HG03565 (cell line): ENCODE data around the gene ZNRD2.
"Not testable (repeated sequence)": the region's sequence is repeated elsewhere in the genome, so short reads cannot be mapped to it uniquely, and the experiment has no call there.

Source experiments
- ATAC-seq: cut with Tn5 transposase; IDR thresholded peaks from one replicate; pipeline ENCODE4 v1.9.1; 2021; ENCODE audit warnings: mild to moderate bottlenecking, moderate library complexity; ENCODE audit not compliant: unreplicated experiment

ZNRD2 gene

DNA sequence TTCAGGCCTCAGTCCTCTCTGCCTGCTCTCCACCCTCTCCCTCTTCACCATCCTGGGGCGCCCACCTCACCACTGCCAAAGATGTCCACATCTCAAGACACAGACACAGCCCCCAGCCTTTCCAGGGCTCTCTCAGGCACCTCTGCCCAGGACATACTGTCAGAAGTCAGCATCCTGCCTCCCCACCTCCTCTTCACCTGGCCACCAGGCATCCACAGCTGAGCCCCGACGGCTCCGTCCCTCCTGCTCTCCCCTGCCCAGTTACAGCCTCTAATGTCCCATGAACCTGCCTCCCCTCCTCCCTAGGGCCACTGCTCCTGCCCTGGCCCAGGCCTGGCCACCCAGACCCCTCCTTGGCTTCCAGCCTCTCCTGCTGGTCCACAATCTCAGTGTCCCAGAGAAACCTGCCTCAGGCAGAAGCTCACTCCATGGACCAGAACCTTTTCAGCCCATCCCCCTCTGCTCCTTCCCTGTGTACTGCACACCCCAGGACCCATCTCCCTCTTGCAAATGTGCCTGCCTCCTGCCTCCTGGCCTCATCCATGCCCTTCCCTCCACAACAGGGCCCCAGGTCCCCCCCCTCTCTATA is 15.3 kb upstream of the ZNRD2 start:
- no peak for ATAC-seq

DNA sequence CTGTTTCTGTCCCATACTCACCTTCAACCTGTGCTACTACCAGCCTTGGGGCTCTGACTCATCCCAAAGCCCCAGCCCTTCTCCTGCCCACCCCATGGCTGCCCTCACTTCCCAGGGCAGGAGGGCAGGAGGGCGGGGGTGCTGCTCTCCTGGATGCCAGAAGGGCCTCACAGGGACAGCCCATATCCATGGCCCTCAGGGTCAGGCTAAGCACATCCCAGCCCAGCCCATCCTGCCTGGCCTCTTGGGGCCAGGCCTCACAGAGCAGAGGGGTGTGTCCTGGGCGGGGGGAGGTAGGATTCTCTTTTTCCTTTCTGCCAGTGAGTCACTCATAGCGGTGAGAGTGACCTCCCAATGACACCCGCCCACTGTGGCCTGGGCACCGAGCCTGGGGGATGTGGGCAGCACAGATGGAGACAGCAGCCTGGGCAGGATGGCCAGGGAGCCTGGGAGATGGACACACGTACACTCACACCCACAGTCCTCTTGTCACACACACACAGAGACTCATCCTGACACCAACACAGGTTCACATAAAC is 14.5 kb upstream of the ZNRD2 start:
- ATAC-seq, result no peak

DNA sequence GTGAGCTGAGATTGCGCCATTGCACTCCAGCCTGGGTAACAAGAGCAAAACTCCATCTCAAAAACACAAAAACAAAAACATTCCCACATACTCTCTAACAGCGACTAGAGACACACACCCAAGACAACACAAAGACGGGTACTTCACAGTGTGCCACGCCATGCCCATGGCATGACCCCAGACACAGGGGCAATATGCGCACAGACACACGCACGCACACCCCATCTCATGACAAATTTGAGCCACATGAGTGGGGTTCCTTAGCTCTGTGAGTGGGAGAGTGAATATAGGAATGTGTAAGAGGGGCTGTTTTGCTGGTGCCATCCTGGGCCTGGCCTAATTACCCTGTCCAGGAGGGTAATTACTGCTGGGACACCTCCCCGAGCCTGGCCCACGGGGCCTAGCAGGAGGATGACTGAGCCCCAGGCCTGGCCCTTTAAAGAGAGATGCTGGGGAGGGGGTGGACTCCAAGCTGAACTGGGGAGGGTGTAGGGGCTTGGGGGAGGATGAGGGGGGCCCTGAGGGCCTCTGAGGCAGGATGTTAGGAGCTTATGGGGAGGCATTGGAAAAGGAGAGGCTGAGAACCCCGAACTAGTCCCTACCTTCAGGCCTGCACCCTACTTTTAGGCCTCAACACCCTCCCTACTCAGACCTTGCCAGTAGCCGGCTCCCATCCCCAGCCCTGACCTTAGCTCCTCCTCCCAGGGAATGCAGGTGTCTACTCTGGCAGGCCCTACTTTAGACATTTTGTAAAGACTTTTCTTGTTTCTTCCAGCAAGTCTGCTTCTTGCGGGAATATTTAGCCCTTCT is 13.6 kb upstream of the ZNRD2 start:
- no peak for ATAC-seq

GRCh38 chr11:65557280-65558001 is 12.8 kb upstream of the ZNRD2 start:
- no peak for ATAC-seq

- ATAC-seq, result no peak
Measured at GRCh38 chr11:65558002-65558929, 12.0 kb upstream of the ZNRD2 start, which contains the start of gene LTBP3. Gene LTBP3 (minus strand): TSS chr11:65558359. CDS start chr11:65557959, 400 bp downstream.

DNA sequence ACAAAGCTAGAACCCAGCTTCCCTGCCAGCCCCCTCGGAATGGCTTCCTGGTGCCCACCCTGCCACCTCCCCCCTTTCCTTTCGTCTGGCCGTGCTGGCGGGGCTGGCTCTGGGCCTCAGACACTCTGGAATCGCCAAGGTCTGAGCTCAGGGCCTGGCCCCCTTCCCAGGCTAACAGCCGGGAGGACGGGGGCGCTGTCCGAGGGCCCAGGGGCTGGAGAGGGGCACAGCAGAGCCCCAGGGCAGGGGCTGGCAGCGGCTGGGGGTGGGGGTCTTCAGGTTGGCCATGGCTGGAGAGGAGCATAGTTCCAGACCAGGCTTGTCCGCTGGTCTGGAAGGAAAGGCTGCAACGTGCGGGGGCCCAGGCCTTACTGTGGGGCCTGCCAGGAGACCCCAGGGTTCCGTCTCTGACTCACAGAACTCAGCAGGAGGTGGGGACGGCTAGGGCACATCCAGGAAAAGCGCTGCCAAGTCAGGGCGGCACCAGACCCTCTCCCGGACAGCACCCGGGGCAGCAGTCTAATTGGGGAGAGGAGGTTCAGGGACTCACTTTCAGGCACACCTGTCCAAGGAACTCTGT is 11.3 kb upstream of the ZNRD2 start:
- no peak for ATAC-seq

- ATAC-seq, result no peak
Measured at GRCh38 chr11:65559535-65559934, 10.7 kb upstream of the ZNRD2 start.

DNA sequence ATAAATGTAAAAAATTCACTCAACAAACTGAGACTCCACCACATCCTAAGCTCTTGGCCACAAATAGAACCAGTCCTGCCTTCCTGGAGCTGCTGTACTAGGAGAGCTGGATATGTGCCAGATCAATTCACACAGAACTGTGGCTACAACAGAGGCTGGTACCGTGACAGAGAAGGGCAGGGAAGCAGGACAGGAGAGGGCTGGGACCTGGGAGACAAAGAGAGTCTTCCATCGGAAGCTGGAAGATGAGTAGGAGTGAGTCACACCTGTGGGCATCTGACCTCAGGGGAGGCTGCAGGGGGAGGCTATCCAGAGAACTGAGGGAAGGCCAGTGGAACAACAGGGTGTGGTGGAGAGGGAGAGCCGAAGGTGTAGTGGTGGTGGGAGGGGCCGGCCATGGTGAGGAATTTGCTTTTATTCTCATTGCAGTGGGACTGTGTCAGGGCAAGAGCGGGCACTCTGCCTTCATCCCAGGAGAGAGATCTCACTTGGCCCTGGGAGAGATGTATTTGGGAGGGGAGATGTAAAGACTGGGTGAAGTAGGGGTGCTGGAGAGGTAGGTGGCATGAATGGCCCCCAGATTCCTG is 10.2 kb upstream of the ZNRD2 start:
- ATAC-seq, result no peak

- no peak for ATAC-seq
Measured at GRCh38 chr11:65560555-65561418, 9.5 kb upstream of the ZNRD2 start.

DNA sequence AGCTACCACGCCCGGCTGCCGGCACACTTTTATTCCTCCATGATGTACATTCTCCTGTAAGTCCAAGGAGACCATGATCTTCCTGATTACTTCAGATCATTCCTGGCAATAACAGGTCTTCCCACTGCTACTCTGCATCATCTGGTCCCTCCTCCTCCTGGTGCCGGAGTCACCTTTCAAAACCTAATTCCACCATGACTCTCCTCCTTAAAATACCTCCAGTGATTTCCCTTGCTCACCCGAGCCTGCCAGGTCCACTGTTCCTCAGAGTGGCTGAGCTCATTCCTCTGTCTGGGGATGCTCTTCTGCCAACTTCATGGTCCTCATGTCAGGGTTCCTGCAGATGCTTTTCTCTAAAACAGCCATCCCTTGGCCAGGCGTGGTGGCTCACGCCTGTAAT is 8.3 kb upstream of the ZNRD2 start:
- no peak for ATAC-seq

DNA sequence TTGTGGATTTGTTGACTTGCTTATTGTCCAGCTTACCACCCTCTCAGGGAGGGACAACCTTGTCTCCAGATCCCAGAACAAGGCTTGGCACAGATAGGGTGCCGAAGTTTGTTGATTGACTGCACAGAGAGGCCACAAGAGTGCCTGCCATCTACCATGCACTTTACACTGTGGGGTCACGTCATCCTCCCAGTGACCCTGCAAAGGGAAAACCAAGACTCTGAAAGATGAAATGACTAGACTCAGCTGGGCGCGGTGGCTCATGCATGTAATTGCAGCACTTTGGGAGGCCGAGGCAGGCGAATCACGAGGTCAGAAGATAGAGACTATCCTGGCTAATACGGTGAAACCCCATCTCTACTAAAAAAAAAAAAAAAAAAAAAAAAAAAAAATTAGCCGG is 7.5 kb upstream of the ZNRD2 start:
- ATAC-seq, result no peak

- ATAC-seq, result no peak
Measured at GRCh38 chr11:65563601-65564000, 6.7 kb upstream of the ZNRD2 start.

DNA sequence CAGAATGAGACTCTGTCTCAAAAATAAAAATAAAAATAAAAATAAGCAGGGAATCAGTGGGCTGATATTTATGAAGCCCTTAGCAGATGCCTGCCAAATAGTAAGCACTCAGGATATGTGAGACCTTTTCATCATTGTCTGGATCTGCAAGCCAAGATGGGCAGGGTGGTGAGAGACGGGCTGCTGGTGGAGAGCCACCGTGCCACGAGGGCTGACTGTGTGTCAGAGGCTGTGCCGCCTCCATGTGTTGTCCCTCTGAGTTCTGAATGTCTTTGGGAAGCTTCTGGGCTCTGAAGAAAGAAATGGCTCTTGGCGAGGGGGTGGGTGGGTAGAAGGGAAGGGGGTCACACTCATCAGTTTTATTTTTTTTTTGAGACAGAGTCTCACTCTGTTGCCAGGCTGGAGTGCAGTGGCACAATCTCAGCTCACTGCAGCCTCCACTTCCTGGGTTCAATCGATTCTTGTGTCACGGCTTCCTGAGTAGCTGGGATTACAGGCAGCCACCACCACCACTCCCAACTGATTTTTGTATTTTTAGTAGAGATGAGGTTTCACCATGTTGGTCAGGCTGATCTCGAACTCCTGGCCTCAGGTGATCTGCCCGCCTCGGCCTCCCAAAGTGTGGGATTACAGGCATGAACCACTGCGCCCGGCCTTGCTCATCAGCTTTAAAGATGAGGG is 5.3 kb upstream of the ZNRD2 start:
- ATAC-seq, result not testable (repeated sequence)

GRCh38 chr11:65565624-65566453 is 4.4 kb upstream of the ZNRD2 start:
- ATAC-seq, result no peak

DNA sequence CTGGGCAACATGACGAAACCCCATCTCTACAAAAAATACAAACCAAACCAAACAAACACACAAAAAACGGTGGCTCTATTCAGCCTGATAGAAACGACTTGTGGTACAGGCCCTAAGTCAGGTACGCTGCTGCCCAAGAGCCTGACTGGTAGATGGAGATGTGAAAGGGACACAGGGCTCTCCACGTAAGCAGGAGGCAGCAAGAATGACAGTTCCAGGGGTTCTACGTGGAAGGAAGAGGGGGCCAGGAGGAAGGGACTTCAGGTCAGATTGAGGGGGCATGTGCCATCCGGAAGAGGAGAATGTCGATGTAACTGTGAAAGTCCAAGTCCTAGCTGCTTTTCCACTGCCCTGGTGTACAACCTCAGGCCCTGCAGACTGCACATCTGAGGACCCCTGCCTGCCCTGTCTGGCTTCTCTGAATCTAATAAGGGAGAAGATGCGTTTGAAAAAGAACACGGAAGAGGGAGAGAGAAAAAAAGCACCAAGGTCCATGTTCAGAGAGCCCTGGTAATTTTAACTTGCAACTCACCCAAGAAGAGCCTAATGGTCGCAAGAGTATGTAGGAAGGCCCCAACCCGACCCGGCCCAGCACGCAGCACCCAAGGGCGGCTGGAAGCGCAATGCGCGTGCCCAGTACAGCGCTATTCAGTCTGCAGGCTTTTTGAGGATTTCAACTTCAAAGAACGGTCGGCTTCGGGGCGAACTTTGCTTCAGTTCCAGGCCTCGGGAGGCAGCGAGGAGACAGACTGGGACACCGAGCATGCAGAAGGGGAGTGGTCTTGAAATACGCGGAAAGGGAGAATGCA is 909 bp upstream of the ZNRD2 start:
- ATAC-seq, result no peak

DNA sequence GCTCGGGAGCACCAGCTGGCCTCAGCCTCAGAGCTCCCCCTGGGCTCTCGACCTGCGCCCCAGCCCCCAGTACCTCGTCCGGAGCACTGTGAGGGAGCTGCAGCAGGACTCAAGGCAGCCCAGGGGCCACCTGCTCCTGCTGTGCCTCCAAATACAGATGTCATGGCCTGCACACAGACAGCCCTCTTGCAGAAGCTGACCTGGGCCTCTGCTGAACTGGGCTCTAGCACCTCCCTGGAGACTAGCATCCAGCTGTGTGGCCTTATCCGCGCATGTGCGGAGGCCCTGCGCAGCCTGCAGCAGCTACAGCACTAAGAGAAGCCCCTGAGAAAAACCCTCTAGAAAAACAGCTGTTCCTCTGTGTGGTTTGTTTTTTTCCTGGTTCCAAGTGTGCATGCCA is 1.1 kb downstream of the ZNRD2 start:
- no peak for ATAC-seq

GRCh38 chr11:65571940-65572339 is 1.7 kb downstream of the ZNRD2 start:
- no peak for ATAC-seq
